HG02798 (cell line): ENCODE data around the gene CORO7.

Source experiments
- ATAC-seq: cut with Tn5 transposase; IDR thresholded peaks from one replicate; pipeline ENCODE4 v1.9.1; 2021; ENCODE audit warnings: mild to moderate bottlenecking; ENCODE audit not compliant: unreplicated experiment, poor library complexity

Gene CORO7

DNA sequence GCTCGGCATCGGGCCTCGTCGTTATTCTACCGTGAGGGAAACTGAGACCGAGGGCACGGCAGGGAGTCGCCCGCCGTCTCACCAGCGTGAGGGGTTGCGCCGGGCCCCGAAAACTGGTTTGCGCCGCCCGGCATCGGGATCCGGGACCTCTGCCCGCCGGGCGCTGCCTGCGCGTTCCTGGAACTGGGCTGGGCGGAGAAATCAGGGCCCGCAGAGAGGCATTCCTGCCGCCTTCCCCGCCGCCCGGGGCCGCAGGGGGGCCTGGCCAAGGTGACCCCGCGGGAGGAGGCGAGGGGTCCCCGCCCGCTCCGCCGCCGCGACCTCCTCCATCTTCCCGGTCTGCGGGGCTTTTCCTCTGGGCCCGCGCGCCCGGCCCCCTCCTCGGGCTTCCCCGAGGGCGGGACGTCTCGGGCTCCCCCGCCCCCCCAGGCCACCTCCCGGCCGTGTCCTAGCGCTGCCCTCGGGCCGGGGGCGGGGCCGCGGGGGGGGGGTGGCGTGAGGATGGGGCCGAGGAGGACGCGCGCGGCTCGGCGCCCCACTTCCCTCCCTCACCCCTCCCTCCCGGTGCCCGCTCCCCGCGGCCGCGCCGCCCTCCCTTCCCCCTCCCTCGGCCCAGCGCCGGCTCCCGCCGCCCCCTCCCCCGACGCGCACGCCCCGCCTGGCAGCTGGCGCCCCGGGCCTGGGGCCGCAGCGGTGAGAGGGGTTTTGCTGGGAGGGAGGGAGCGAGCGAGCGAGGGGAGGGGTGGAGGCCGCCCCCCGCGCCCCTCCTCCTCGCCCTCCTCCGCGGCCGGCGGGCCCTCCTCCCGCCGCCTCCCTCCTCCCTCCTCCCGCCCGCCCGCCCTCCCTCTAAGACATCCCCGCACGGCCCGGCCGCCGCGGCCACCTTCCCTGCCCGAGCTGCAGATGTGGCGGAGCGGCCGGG, 100.9 kb downstream of the CORO7 start, which contains the start of gene GLIS2:
TSS of gene GLIS2 (plus strand) at position 882 of the 922 bp plus-strand sequence. CDS start 16,214 bp downstream, outside the sequence.
- ATAC-seq = peak; percentile 28

DNA sequence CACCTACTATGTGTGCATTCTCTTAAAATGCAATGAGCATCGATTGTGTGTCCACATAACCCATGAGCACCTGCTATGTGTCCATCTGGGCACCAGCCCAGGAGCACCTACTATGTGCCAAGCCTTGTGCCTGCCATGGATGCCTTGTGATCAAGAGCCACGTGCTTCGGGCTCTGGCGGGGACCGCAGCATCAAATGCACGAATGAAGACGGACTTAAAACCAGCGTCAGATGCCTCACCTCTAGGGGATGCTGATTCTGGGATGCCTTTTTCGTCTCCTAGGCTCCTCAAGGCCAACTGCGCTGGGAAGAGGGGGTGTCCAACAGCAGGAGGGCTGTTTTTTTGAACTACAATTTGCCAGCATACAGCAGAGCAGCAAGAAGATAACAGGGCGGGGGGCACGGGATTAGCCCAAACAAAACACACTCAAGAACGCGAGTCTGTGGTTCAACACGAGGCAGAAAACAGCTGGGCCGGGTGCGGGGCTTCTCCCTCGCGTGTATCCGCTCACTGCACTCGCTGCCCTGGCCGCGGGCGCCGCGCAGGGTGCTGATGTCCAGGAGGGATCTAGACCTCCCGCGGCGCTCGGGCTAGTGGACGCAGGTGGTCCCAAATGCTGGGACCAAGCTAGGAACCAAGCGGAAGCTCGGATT, 101.7 kb downstream of the CORO7 start:
- ATAC-seq = no peak

GRCh38 chr16:4313563-4314531, 102.5 kb downstream of the CORO7 start:
- no peak for ATAC-seq

- no peak for ATAC-seq
These were observed 106.5 kb downstream of the CORO7 start for GRCh38 chr16:4309833-4310266.

- no peak for ATAC-seq
These were observed 107.1 kb downstream of the CORO7 start for GRCh38 chr16:4309102-4309832.

DNA sequence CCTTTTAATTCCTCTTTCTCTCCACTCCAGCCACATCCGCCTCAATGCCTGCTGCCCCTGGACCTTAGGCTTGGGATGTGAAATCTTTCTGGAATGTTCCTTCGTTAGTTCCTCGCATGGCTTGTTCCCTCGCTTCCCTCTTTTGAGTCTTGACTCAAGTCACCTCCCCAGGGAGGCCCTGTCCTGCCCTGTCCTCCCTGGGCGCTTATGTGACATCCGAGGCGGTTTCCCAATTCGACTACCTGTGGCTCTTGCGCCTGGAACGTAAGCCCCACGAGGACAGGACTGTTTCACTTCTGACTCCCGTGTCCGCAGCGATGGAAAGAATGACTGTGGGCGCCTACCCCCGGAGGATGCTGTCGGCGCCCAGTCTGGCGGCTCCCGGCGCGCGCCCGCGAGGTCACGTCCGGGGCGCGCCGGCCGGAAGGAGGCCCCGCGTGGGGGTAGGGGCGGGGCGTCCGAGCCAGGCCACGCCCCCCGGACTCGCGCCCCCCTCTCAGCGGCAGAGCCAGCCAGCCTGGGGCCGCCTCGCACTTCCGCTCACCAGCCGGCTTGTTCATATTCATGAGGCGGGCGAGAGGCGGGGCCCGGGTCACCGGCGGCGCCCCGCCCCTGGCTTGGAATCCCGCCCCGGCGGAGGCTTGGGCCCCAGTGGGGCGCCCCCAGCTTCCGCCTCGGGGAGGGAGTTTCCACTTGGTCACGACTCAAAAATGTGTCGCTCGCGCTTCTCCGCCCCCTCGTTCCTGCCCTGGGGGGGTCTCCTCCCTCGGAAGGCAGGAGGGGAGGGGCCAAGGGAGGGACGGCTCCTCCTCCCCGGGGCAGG, 109.0 kb downstream of the CORO7 start:
- peak; percentile 93 for ATAC-seq

DNA sequence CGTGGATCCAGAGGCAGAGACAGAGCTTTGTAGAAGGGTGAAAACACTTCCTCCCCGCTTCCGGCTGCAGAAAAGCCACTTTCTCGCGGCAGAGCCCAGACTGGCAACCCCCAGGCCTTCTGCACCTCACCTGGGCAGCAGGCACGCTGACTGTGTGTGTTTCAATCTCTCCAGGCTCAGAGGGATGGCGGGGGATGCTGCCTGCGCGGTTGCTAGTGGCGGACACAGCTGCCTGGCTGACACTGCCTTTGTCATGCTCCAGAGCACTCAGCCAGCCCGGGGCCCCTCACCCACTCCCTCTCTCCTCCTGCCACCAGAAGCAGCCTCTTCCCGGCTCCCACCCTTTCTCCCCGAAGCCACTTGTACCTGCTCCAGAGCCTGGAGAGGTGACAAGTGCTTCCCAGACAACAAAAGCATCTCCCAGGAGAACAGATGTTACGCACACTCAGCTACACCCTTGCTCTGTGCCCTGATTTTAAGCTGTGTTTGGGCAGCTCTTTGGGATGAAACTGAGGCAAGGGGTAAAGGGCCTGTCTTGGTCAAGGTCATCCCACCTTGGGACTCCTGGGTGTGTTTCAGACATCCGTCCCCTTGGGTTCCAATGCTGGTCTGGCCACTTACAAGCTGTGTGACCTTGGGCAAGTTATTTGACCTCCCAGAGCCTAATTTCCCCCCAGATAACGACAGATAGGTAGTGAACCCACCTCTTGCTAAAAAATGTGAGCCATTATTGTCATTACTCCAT, 109.8 kb downstream of the CORO7 start:
- ATAC-seq = no peak
